ENCODE data around the gene PRPF6. TPM values are rescaled to one million over a fixed set of nuclear protein-coding genes. Genes with fewer than 3 reads are reported as not detected.

The PRPF6 gene
- total and polyA plus RNA-seq, 2 of the 13 experiments (the other 11 are each of a cell fraction or from before 2014, with no cell fraction given): 63.7 to 101 TPM

DNA sequence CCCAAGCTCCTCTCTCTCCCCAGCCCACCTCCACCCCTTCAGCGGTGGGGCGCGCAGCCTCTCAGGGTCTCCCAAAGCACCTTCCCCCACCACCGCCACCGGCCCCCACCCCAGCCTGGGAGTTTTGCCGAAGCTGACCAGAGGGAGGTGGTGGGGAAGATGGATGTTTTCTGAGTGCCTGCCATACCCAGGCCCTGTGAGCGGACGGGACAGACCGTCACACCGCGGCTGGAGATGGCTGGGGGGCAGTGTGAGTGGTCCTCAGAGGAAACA, 60.8 kb downstream of the PRPF6 start (continued):
- TF ChIP-seq THYN1 (CRISPR knock-in tag; IDR thresholded peaks at IDR 0.05; ENCODE audit: borderline replicate concordance, low read depth) (no peak), SP140L (CRISPR knock-in tag; IDR thresholded peaks at IDR 0.05; ENCODE audit: borderline replicate concordance) (no peak), ZNF484 (CRISPR knock-in tag; IDR thresholded peaks at IDR 0.05; ENCODE audit: borderline replicate concordance, low read depth) (no peak), SP1 (IDR thresholded peaks at IDR 0.05) (no peak), SP1 (CRISPR knock-in tag; IDR thresholded peaks at IDR 0.05) (no peak), CC2D1A (CRISPR knock-in tag; IDR thresholded peaks at IDR 0.05) (no peak), ZFP37 (CRISPR knock-in tag; IDR thresholded peaks at IDR 0.05; ENCODE audit: borderline replicate concordance) (no peak), EED (CRISPR knock-in tag; IDR thresholded peaks at IDR 0.05) (no peak), HMGA1 (CRISPR knock-in tag; conservative IDR thresholded peaks at IDR 0.05) (no peak), ZNF329 (CRISPR knock-in tag; IDR thresholded peaks at IDR 0.05; ENCODE audit: low read depth) (no peak), ARNTL (CRISPR knock-in tag; IDR thresholded peaks at IDR 0.05) (no peak), ZNF616 (CRISPR knock-in tag; IDR thresholded peaks at IDR 0.05; ENCODE audit: low read depth) (no peak), ZNF746 (CRISPR knock-in tag; IDR thresholded peaks at IDR 0.05) (no peak), KLF16 (CRISPR knock-in tag; IDR thresholded peaks at IDR 0.05) (peak in 1 of 2 experiments; percentile 84; a peak in 1 of 4 replicates), RAD21 (CRISPR knock-in tag; IDR thresholded peaks at IDR 0.05) (no peak), MAZ (IDR thresholded peaks at IDR 0.05; ENCODE audit: borderline replicate concordance, low read depth, low read length) (no peak), MAZ (CRISPR knock-in tag; IDR thresholded peaks at IDR 0.05; ENCODE audit: low read depth) (no peak), U2AF2 (IDR thresholded peaks at IDR 0.05; ENCODE audit: low read depth, low read length) (no peak)
- TF ChIP-seq, protein P1, sequence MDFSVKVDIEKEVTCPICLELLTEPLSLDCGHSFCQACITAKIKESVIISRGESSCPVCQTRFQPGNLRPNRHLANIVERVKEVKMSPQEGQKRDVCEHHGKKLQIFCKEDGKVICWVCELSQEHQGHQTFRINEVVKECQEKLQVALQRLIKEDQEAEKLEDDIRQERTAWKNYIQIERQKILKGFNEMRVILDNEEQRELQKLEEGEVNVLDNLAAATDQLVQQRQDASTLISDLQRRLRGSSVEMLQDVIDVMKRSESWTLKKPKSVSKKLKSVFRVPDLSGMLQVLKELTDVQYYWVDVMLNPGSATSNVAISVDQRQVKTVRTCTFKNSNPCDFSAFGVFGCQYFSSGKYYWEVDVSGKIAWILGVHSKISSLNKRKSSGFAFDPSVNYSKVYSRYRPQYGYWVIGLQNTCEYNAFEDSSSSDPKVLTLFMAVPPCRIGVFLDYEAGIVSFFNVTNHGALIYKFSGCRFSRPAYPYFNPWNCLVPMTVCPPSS (IDR thresholded peaks at IDR 0.05): no peak
- TF ChIP-seq, protein P2, sequence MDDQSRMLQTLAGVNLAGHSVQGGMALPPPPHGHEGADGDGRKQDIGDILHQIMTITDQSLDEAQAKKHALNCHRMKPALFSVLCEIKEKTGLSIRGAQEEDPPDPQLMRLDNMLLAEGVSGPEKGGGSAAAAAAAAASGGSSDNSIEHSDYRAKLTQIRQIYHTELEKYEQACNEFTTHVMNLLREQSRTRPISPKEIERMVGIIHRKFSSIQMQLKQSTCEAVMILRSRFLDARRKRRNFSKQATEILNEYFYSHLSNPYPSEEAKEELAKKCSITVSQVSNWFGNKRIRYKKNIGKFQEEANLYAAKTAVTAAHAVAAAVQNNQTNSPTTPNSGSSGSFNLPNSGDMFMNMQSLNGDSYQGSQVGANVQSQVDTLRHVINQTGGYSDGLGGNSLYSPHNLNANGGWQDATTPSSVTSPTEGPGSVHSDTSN (CRISPR knock-in tag; IDR thresholded peaks at IDR 0.05; ENCODE audit: borderline replicate concordance): 0 out of 2 replicates have a peak, but pooled peaks have one; percentile 14
- TF ChIP-seq, protein P3, sequence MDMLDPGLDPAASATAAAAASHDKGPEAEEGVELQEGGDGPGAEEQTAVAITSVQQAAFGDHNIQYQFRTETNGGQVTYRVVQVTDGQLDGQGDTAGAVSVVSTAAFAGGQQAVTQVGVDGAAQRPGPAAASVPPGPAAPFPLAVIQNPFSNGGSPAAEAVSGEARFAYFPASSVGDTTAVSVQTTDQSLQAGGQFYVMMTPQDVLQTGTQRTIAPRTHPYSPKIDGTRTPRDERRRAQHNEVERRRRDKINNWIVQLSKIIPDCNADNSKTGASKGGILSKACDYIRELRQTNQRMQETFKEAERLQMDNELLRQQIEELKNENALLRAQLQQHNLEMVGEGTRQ (IDR thresholded peaks at IDR 0.05; ENCODE audit: low read depth, low read length): no peak
- TF ChIP-seq, protein P3 (CRISPR knock-in tag; IDR thresholded peaks at IDR 0.05; ENCODE audit: borderline replicate concordance): no peak
- TF ChIP-seq, protein P4, sequence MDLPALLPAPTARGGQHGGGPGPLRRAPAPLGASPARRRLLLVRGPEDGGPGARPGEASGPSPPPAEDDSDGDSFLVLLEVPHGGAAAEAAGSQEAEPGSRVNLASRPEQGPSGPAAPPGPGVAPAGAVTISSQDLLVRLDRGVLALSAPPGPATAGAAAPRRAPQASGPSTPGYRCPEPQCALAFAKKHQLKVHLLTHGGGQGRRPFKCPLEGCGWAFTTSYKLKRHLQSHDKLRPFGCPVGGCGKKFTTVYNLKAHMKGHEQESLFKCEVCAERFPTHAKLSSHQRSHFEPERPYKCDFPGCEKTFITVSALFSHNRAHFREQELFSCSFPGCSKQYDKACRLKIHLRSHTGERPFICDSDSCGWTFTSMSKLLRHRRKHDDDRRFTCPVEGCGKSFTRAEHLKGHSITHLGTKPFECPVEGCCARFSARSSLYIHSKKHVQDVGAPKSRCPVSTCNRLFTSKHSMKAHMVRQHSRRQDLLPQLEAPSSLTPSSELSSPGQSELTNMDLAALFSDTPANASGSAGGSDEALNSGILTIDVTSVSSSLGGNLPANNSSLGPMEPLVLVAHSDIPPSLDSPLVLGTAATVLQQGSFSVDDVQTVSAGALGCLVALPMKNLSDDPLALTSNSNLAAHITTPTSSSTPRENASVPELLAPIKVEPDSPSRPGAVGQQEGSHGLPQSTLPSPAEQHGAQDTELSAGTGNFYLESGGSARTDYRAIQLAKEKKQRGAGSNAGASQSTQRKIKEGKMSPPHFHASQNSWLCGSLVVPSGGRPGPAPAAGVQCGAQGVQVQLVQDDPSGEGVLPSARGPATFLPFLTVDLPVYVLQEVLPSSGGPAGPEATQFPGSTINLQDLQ (CRISPR knock-in tag; IDR thresholded peaks at IDR 0.05): no peak
- TF ChIP-seq, protein P5, sequence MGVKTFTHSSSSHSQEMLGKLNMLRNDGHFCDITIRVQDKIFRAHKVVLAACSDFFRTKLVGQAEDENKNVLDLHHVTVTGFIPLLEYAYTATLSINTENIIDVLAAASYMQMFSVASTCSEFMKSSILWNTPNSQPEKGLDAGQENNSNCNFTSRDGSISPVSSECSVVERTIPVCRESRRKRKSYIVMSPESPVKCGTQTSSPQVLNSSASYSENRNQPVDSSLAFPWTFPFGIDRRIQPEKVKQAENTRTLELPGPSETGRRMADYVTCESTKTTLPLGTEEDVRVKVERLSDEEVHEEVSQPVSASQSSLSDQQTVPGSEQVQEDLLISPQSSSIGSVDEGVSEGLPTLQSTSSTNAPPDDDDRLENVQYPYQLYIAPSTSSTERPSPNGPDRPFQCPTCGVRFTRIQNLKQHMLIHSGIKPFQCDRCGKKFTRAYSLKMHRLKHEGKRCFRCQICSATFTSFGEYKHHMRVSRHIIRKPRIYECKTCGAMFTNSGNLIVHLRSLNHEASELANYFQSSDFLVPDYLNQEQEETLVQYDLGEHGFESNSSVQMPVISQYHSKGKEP (CRISPR knock-in tag; IDR thresholded peaks at IDR 0.05): no peak

Measured in HepG2 (cell line).